KMS-11 (cell line): ENCODE measurements around the gene KRT12.

ENCODE experiments used
- H2AFZ ChIP-seq: fragments of 200-600 bp; sonication (generic); 2 replicates; pipeline ENCODE4 v1.6.1; 2016; ENCODE audit warnings: antibody characterized with exemption, mixed run types, low read depth
- H3K27ac ChIP-seq: fragments of 200-600 bp; sonication (generic); 2 replicates; pipeline ENCODE4 v1.6.1; 2016; ENCODE audit warnings: mild to moderate bottlenecking, mixed run types
- H3K27me3 ChIP-seq: fragments of 200-600 bp; sonication (generic); 2 replicates; pipeline ENCODE4 v1.6.1; 2017; ENCODE audit warnings: mild to moderate bottlenecking, low read depth, mixed run types, moderate library complexity; ENCODE audit not compliant: insufficient read depth
- H3K36me3 ChIP-seq: fragments of 200-600 bp; sonication (generic); 2 replicates; pipeline ENCODE4 v1.6.1; 2017; ENCODE audit warnings: mild to moderate bottlenecking, mixed run types; ENCODE audit not compliant: insufficient read depth
- H3K4me1 ChIP-seq: fragments of 200-600 bp; sonication (generic); 2 replicates; pipeline ENCODE4 v1.6.1; 2016; ENCODE audit warnings: mild to moderate bottlenecking, low read depth, mixed run types; ENCODE audit not compliant: poor library complexity, severe bottlenecking
- H3K4me2 ChIP-seq: fragments of 200-600 bp; sonication (generic); 2 replicates; pipeline ENCODE4 v1.7.0; 2016; ENCODE audit warnings: mild to moderate bottlenecking, mixed run types
- H3K4me3 ChIP-seq: fragments of 200-600 bp; sonication (generic); IDR thresholded peaks from 2 replicates; pipeline ENCODE4 v1.6.1; 2017; ENCODE audit warnings: low read depth, low read length, mixed read lengths; ENCODE audit not compliant: insufficient read depth
- H3K79me2 ChIP-seq: fragments of 200-600 bp; sonication (generic); 2 replicates; pipeline ENCODE4 v1.6.1; 2016; ENCODE audit warnings: low read depth, mixed run types; ENCODE audit not compliant: insufficient read depth
- H3K9ac ChIP-seq: fragments of 200-600 bp; sonication (generic); 2 replicates; pipeline ENCODE4 v1.6.1; 2016; ENCODE audit warnings: mild to moderate bottlenecking, mixed run types
- H4K20me1 ChIP-seq: fragments of 200-600 bp; sonication (generic); 2 replicates; pipeline ENCODE4 v1.6.1; 2016; ENCODE audit warnings: mild to moderate bottlenecking, mixed run types; ENCODE audit not compliant: insufficient read depth
- CTCF ChIP-seq: fragments of 200-600 bp; sonication (generic); conservative IDR thresholded peaks from 2 replicates; pipeline ENCODE4 v1.6.1; 2017; ENCODE audit warnings: low read depth, mild to moderate bottlenecking, antibody characterized with exemption, low read length, moderate library complexity, mixed read lengths

Gene KRT12

GRCh38 chr17:40909351-40909750 lies 42.3 kb upstream of the KRT12 start:
- H3K27me3 ChIP-seq: no peaks in the 10 kb centered on the region
- H3K9ac ChIP-seq: no peak overlapping the region
- no peak overlapping the region for H3K4me2 ChIP-seq
- H3K27ac ChIP-seq: no peak overlapping the region
- H2AFZ ChIP-seq: no peak overlapping the region
- no peaks in the 10 kb centered on the region for H3K79me2 ChIP-seq
- TF ChIP-seq CTCF: peak; percentile 94
- no peak overlapping the region for H3K4me3 ChIP-seq
- H3K4me1 ChIP-seq: no peaks in the 10 kb centered on the region
- no peaks in the 10 kb centered on the region for H4K20me1 ChIP-seq
- no peaks in the 10 kb centered on the region for H3K36me3 ChIP-seq

DNA sequence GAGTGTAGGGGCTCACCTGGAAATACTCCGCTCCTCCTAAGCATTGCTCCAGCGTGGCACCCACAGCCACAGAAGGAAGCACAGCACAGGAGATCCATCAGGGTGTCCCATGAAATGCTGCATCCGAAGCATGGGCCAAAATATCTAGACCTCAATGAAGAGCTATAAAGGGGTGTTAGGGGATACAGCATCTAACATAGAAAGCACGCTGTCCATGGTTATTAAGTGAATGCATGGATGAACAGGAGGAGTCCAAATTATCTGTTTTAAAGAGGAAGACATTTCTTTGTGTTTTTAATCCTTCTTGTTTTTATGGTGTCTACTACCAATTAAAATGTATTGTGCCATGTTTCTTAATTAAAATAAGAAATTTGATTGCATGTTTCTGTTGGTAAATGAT lies 39.6 kb upstream of the KRT12 start:
- no peak overlapping the region for H3K9ac ChIP-seq
- TF ChIP-seq CTCF: no peak
- H3K79me2 ChIP-seq: no peaks in the 10 kb centered on the region
- H2AFZ ChIP-seq: no peak overlapping the region
- H4K20me1 ChIP-seq: no peaks in the 10 kb centered on the region
- no peaks in the 10 kb centered on the region for H3K4me1 ChIP-seq
- H3K36me3 ChIP-seq: no peaks in the 10 kb centered on the region
- H3K4me2 ChIP-seq: no peak overlapping the region
- no peaks in the 10 kb centered on the region for H3K27me3 ChIP-seq
- no peak overlapping the region for H3K4me3 ChIP-seq
- no peak overlapping the region for H3K27ac ChIP-seq

- Histone ChIP-seq H3K4me1 (no peaks in the 10 kb centered on the region), H3K36me3 (no peaks in the 10 kb centered on the region), H3K4me2 (no peak overlapping the region), H3K9ac (no peak overlapping the region), H4K20me1 (no peaks in the 10 kb centered on the region), H3K27me3 (no peaks in the 10 kb centered on the region), H3K79me2 (no peaks in the 10 kb centered on the region), H3K4me3 (no peak overlapping the region), H3K27ac (no peak overlapping the region), H2AFZ (no peak overlapping the region)
- no peak for TF ChIP-seq CTCF
These were observed 38.3 kb upstream of the KRT12 start for GRCh38 chr17:40905370-40905769.

- H3K4me2 ChIP-seq: no peak overlapping the region
- no peaks in the 10 kb centered on the region for H4K20me1 ChIP-seq
- no peak overlapping the region for H2AFZ ChIP-seq
- no peaks in the 10 kb centered on the region for H3K4me1 ChIP-seq
- TF ChIP-seq CTCF: no peak
- H3K4me3 ChIP-seq: no peak overlapping the region
- H3K79me2 ChIP-seq: no peaks in the 10 kb centered on the region
- H3K36me3 ChIP-seq: no peaks in the 10 kb centered on the region
- no peak overlapping the region for H3K9ac ChIP-seq
- H3K27me3 ChIP-seq: no peaks in the 10 kb centered on the region
- no peak overlapping the region for H3K27ac ChIP-seq
These were observed 36.3 kb upstream of the KRT12 start for GRCh38 chr17:40903129-40903847.
